HG03064 (cell line): ENCODE measurements around the gene IFT122.
"Not testable (repeated sequence)": the region's sequence is repeated elsewhere in the genome, so short reads cannot be mapped to it uniquely, and the experiment has no call there.

Experiments used
- ATAC-seq: cut with Tn5 transposase; IDR thresholded peaks from one replicate; pipeline ENCODE4 v1.9.1; 2021; ENCODE audit warnings: low read depth; ENCODE audit not compliant: unreplicated experiment

Gene IFT122

DNA sequence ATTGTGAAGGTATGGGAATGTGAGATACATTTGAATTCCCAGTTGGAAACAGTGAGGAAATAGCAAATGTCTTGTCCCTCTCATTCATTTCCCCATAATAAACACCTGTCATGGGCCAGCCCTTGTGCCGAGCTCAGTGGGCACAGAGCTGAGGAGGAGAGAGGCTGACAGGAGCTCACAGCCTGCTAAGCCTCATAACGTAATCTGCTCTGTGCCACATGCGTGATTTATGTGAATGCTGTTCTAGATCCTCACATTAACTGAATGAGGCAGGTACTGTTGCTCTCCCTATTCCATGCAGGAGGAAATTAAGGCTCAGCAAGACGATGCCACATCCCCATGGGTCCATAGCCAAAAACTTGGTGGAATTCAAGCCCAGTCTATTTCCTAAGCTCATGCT, 53.2 kb downstream of the IFT122 start:
- no peak for ATAC-seq

DNA sequence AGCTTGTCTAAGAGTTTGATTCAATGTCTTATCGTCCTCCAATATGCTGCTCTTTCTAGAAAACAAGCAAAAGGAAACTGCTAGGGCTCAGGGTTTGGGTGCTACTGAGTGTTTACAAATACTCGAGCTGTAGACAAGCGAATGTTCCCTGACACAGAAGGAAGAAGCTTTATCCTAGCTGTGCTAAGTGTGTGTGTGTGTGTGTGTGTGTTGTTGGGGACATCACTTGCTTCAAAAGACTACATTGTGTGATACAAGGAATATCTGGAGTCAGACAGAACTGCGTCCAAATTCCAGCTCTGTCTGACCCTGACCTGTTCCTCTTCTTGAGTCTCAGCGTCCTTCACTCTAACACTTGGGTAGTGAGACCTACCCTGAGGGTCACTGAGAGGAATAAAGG, 54.5 kb downstream of the IFT122 start:
- ATAC-seq: not testable (repeated sequence)

DNA sequence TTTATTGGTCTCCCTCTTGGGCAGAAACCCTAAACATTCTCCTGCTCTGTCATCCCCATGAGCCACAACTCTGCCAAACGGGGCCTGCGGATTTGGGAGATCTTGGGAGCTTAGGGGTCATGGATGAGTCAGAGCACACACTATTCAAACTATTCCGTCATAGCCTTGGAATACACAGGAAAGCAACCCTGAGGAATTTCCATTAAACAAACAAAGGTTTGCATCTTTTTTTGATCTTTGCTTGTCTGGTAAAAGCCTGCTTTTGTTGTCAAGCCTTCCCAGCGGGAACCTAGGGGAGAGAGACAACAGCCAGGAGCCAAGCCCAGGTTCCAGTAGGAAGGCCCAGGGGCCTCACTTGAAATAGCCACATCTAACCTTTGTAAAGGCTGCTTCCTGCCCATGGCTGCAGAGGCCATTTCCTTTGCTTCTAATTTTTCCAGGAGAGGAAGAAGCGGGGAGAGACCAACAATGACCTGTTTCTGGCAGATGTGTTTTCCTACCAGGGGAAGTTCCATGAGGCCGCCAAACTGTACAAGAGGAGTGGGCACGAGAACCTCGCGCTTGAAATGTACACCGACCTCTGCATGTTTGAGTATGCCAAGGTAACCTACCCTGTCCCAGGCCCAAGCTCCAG, 55.1 kb downstream of the IFT122 start:
- ATAC-seq: not testable (repeated sequence)

DNA sequence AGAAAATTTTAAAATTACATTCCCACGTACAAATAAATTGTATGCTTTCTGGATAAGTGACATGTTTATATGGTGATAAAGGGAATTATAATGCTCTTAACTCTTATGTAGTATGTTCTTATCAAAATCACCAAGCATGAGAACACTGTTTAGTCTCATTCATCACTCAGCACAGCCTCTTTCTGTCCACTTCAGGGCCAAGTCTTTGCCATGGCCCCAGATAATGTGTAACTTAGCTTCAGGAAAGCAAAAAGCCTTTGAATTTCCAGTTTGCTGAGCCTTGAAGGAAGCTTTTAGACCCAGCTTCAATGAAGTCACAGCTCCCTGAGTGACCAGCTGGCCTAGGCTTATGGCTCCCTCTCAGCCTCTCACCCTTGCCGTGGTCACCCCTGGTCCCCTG, 57.9 kb downstream of the IFT122 start:
- not testable (repeated sequence) for ATAC-seq

DNA sequence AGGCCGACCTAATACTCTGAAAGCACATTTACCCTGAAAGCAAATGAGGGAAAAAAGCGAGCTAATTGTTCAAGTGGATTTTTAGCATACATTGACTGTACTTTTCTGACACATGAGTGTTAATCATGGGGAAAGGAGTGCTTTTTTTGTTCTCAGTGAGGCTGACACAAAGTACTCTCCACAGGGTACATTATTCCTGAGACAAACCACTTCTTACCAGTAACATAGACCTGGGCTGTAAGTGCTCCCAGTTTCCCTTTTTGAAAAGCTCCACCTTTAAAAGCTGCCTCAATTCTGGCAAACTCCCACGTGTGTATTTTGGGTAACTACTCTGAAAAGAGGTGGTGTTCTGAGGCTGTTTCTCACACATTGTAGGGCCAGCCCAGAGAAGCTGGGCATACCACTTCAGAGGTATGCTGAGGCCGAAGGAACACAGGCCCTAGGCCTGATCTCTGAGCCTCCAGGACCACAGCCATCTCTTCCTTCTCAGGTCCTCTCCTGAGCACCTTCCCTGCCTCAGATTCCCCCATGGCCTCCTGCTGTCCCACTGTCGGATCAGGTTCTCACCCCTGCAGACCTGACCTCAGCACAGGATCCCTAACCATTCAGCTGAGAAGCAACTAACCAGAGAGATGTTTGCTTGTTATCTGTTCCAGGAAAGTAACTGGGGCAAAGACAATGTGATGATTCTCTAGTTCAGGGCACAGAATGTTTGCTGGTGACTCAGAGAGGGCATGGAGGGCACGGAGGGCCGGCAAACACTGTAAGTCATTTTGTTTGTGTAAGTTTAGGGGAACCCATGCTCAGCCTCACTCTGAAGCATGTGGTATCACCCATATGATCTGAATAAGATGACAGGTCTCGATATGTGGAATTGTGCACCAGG, 58.8 kb downstream of the IFT122 start:
- not testable (repeated sequence) for ATAC-seq

DNA sequence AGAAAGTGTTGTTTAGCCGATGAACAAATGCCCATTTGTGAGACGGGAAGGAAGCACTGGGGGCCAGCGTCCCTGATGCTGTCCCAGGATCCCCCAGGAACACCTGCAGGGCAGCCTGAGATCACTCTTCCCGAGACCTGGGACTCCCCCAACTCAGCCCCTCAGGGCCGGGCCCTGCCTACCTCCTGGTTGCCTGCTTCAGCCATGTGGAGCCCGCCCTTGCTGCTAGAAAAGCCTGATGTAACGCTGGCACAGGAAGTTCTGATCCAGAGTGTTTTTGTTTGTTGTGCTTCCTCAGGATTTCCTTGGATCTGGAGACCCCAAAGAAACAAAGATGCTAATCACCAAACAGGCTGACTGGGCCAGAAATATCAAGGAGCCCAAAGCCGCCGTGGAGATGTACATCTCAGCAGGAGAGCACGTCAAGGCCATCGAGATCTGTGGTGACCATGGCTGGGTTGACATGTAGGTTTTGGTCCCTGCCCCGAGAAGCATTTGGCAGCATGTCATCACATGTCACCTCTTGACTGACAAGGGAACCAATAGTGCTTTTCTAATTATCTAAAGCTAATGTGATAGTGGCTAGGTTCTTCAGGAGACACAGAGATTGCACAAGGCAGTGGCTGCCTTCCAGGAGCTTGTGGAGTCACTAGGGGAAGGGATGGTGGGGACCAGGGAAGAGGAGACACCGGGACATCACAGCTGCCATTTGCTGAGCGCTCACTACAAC, 59.7 kb downstream of the IFT122 start:
- not testable (repeated sequence) for ATAC-seq

DNA sequence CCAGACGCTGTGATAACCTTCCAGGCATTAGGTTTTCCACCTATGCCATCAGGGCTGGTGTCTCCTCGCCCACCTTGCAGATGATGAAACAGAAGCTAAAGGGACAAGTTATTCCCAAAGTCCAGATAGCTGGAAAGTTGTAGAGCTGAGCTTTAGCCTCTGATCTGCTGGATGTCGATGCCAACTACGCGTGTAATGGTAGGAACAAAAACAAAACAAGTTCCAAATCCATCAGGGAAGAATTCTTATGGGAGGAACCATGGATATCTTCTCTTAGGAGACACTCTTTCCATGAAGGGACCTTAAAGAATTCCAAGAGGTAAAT, 60.3 kb downstream of the IFT122 start:
- ATAC-seq: no peak

DNA sequence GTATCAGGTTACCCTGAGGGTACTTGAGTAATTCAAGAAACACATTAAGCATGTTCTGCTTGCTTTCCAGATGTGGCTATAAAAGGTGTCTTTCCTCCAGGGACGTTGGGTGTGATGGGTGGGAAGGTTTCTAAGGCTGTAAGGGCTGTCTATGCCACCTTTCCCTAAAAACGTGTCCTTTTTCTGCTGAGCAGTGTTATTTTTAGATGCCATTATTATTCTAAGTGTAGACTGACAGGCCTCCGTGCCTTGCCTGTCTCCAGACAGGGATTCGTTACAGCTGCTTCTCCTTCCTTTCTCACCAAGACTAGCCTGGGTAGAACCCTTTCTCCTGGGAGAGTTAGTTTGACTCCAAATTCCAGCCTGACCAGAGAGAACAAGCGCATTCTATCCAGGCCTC, 61.6 kb downstream of the IFT122 start:
- no peak for ATAC-seq

DNA sequence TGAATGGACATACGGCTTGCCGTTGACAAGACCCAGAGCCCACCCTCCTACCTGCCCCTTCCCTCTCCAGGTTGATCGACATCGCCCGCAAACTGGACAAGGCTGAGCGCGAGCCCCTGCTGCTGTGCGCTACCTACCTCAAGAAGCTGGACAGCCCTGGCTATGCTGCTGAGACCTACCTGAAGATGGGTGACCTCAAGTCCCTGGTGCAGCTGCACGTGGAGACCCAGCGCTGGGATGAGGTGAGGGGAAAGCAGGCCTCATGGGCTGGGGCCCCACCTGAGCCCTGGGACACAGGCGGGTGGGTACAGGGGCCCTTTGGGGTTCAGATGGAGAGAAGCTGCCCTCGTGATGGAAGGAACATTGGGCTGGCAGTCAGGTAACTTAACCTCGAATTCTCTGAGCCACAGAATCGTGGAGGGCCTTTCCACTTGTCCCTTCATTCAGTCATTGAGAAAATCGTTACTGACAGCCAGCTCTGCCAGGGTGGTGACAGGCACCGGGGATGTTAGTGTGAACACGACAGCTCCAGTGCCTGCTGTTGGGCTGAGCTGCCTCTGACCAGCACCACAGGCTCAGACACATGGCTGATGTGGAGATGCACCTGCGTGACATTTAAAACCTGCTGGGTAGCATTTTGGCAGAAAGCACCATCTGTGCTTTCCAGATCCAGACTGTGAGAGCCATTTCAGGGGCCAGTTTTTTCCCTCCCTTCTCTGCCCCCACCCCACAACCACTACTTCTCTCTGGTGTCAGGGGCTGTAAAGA, 62.8 kb downstream of the IFT122 start:
- no peak for ATAC-seq

DNA sequence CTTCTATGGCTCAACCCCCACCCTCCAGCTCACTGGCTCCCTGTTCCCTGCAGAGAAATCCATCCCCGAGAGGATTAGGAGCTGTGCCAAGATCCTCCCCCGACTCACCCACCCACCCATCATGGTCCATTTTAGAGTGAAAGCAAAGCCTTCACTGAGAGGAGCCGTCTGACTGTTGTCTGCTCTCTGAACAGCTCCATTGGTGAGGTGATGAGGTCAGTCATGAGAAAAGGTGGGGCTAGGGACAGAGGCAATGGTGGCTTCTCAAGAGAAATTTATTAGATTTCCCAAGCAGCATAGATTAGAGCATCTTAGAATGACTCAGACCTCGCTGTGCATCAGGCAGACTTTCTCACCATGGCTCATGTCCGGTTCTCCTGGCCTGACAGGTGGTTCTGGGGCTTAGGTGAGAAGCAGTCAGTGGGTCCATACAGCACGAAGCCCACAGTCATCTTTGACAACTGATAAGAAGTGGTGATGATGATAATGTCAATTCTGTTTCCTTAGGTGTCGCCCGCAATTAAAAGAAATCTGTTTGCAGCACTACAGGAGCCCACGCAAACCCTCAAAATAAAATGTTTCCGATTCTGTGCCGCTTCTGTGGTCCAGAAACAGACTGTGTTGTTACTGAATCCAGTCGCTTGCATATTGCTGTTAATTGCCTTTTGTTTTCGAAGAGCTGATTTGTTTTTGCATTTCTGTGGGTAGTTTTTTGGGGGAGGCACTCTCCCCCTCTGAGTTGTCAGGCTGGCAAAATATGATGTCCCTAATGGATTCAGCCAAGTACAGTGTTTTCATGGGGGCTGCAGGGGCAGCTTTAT, 63.7 kb downstream of the IFT122 start:
- no peak for ATAC-seq

DNA sequence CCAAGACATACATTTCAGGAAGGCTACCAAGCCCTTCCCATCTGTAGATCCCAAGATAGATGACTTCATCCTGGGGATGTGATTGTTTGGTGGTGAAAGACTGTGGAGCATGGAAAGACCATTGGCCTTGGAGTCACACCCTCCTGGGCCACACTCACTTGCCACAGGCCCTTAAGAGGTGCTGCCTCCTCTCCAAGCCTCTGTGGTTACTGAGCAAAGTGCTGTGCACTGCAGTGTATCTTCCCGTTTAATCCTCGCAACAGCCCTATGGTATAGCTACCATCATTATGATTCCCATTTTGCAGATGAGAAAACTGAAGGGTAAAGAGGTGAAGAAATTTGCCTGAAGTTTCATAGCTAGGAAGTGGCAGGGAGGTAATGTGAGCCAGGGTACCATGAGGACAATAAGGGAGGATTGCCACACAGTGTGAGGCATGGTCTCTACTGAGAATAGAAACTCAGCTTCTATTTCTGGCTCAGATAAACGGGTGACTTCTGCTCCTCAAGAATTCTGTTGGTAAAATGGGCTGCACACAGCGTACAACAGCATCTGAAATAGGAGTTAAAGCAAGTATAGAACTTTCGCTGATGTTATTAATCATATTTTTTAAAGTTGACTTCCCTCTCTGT, 64.6 kb downstream of the IFT122 start:
- no peak for ATAC-seq

DNA sequence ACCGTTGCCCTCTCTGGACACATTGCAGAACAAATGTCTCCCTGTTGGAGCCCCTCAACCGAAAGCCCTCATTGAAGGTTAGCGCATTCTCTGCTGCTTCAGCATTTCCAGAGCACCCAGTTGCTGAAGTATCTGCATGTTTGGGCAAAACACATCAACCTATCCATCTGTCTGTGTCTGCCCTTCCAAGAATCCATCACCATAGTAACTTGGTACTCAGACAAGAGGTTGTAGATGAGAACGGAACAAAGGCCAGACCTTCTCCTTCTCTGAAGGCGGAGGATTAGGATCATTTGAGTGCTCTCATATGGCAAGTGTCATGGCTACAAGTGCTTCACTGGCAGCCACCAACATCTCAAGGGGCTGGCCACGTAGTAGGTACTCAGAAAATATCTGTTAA, 65.3 kb downstream of the IFT122 start:
- ATAC-seq: no peak

DNA sequence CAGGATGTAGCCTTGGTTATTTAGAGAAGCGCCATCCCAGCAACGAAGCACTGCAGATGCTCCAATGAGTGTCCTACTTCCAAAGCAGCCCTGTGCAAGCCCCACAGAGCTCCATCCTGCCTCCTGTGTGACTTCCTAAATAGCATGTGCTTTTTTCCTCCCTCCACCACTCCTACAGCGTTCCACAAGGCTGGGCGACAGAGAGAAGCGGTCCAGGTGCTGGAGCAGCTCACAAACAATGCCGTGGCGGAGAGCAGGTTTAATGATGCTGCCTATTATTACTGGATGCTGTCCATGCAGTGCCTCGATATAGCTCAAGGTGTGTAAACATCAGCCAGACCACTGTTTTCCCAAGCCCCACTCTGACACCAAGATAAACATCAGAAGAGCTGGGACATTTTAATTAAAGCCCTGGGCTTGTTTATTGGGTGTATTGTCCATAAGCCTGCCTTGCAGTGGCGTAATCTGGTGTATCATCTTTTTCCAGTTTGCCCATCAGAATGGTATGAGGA, 66.3 kb downstream of the IFT122 start:
- no peak for ATAC-seq

DNA sequence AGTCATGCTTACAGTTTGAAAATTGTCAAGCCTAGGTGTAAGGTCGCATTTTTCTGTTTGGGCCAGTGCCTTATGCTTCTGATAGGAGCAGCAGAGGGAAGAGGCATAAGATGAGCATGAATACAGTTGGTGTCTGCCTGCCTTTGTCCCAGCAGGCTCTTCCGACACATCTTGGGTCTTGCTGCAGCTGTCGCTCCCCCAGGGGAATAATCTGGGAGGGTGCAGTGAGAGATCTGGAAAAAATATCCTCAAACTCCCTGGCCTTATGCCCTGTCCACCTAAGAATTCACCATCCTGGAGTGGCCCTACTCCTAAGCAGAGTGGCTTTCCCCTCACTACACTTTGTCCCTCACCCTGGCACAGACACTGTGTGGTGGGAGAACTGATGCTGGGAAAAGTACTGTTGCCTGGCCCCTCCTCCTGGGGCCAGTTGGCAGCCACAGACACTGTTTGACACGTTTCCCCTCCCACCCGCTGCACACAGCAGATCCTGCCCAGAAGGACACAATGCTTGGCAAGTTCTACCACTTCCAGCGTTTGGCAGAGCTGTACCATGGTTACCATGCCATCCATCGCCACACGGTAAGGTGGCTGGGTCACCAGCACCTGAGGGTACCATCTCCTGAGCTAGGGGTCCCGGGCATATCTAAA, 67.3 kb downstream of the IFT122 start:
- no peak for ATAC-seq

DNA sequence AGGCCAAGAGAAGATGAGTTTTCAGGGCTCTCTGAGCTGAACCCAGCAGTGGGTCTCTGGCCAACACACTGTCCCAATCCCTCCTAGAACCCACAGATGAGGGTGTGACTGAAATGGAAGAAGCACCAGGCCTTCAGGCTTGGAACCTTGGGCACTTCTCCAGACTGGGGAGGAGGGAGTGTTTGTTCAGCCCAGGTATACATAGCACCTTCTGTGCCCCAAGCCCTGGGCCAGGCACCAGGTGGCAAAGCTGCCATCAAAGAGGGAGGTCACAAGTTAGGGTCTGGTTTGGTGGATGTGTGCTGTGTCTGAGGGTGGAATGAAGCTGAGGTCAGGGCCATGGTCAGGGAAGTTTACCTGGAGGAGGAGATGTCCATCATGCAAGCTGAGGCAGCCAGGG, 72.6 kb downstream of the IFT122 start:
- no peak for ATAC-seq

DNA sequence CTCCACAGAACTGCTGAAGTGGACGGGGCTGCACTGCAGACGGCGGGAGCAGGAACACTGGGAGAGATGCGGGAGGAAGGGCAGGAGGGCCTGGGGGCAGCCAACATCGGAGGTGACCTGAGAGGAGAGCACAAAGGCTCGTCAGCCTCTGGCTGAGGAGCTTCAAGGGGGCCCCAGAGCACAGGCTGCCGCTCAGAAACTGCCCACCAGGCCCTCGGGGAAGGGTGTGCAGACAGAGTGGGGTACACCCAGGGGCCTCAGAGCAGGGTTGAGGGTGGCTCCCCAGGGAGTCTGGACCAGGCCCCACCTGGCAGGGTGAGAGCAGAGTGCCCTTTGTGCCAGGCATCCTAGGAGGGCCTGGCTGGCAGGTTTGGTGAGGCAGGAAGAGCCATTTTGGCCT, 73.7 kb downstream of the IFT122 start:
- no peak for ATAC-seq

DNA sequence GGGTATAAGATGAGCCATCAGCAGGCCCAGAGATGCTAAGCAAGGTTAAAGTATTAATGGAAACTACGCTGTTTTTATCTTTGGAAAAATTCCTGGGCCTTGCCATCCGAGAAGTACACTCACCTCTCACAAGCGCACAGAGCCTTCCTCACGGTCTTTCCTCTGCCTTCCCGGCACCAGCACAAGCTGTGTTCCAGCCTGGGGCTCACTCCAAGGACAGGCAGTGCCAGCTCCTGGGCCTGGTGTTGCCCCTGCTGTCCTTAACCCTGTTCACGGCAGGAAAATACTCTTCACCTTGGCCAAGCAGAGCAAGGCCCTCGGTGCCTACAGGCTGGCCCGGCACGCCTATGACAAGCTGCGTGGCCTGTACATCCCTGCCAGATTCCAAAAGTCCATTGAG, 74.1 kb downstream of the IFT122 start:
- no peak for ATAC-seq

DNA sequence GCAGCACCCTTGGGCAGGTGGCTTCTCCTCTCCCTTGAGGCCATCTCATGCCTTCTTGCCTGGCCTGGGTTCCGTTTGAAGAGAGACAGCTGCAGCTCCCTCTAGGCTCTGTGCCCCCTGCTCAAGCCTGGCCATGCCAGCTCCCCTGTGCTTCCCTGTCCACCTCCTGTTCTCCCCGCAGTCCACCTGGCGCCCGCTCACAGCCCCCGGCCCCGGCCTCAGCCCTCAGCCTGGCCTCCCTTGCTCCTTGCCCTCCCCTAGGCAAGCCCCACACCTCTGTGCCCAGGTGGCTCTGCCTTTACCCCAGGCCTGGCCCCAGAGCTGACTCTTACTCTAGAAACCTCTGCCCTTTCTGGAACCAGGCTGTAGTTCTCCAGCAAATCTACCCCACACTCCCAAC, 74.5 kb downstream of the IFT122 start:
- no peak for ATAC-seq
